Measurements from ENCODE around the gene CLEC1A. TPM values are rescaled to one million over a fixed set of nuclear protein-coding genes. Genes with fewer than 3 reads are reported as not detected.

The CLEC1A gene
- total and polyA plus RNA-seq, 2 donors (not counting 3 experiments of a cell fraction or from before 2014, with no cell fraction given), result 22.0 to 24.2 TPM

DNA sequence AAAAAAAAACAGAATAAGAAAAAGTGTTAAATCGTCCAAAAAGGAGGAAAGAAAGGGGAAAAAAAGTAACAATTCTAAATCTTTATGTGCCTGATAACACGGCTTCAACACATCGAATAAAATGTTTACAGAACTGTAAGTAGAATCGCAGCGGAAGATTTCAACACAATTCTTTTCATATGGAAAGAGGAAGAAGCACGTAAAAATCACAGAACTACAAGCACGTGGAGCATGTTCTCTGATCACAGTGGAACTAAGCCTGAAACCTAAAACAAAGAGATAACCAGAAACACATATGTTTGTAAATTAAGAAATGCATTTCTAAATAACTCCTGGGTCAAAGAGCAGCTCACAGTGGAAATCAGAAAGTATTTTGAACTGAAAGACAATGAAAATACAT is 22.5 kb upstream of the CLEC1A start:
- intact Hi-C loops (cut with micrococcal nuclease) (no loop called here), dilution Hi-C loops (cut with MboI; ENCODE audit: extremely low pct_ligation_motif_present, low sequenced_read_pairs) (no loop called here)
- ChIA-PET CTCF (no interaction called here), POLR2A (no interaction called here)
- Histone ChIP-seq H3K27ac (ENCODE audit: insufficient read depth, low read depth, low read length) (no peak overlapping the region), H3K36me3 (ENCODE audit: control insufficient read depth in 2 of 2, extremely low read depth in 1 of 2, insufficient read depth in 2 of 2, low read length in 2 of 2) (no peaks in the 10 kb centered on the region), H2AFZ (ENCODE audit: low read depth, low read length) (no peak overlapping the region), H3K4me3 (replicated peaks in 1 of 3; ENCODE audit: insufficient read depth in 1 of 3, low read depth in 1 of 3, low read length in 3 of 3) (no peak overlapping the region), H4K20me1 (replicated peaks; ENCODE audit: control insufficient read depth, extremely low read depth, insufficient read depth, low read length) (no peaks in the 10 kb centered on the region), H3K4me2 (ENCODE audit: insufficient read depth, low read length) (no peak overlapping the region), H3K9me3 (replicated peaks; ENCODE audit: control insufficient read depth, insufficient read depth, low read length) (no peaks in the 10 kb centered on the region), H3K9ac (replicated peaks; ENCODE audit: extremely low read depth, insufficient read depth, low read length) (no peak overlapping the region), H3K27me3 (ENCODE audit: control insufficient read depth in 2 of 2, insufficient read depth in 2 of 2, low read length in 2 of 2) (no peaks in the 10 kb centered on the region), H3K4me1 (ENCODE audit: control insufficient read depth, extremely low read depth, insufficient read depth, low read length) (no peaks in the 10 kb centered on the region), H3K9me1 (replicated peaks; ENCODE audit: control insufficient read depth, extremely low read depth, insufficient read depth, low read length) (no peaks in the 10 kb centered on the region), H3K79me2 (ENCODE audit: control insufficient read depth, insufficient read depth, low read length) (no peaks in the 10 kb centered on the region)
- TF ChIP-seq POLR2A (IDR thresholded peaks at IDR 0.05; ENCODE audit: low read depth, low read length) (no peak), JUN (IDR thresholded peaks at IDR 0.05; ENCODE audit: borderline replicate concordance, insufficient read depth, insufficient read length, low read depth) (no peak)
- DNase-seq (ENCODE audit: low read depth, low spot score) (no peak), FAIRE-seq (no peak)
- BruUV-seq (replicated peaks), result no TSS peak

- BruUV-seq (replicated peaks), result no TSS peak
- no peaks in the 10 kb centered on the region for H3K27me3 ChIP-seq (ENCODE audit: control insufficient read depth in 2 of 2, insufficient read depth in 2 of 2, low read length in 2 of 2)
- H3K79me2 ChIP-seq (ENCODE audit: control insufficient read depth, insufficient read depth, low read length), result no peaks in the 10 kb centered on the region
- intact Hi-C loops (cut with micrococcal nuclease) (no loop called here), dilution Hi-C loops (cut with MboI; ENCODE audit: extremely low pct_ligation_motif_present, low sequenced_read_pairs) (no loop called here)
- H3K4me1 ChIP-seq (ENCODE audit: control insufficient read depth, extremely low read depth, insufficient read depth, low read length), result no peaks in the 10 kb centered on the region
- ChIA-PET CTCF (no interaction called here), POLR2A (no interaction called here)
- H3K27ac ChIP-seq (ENCODE audit: insufficient read depth, low read depth, low read length), result no peak overlapping the region
- no peak overlapping the region for H3K4me2 ChIP-seq (ENCODE audit: insufficient read depth, low read length)
- H4K20me1 ChIP-seq (replicated peaks; ENCODE audit: control insufficient read depth, extremely low read depth, insufficient read depth, low read length), result no peaks in the 10 kb centered on the region
- H3K9me1 ChIP-seq (replicated peaks; ENCODE audit: control insufficient read depth, extremely low read depth, insufficient read depth, low read length), result no peaks in the 10 kb centered on the region
- no peak for DNase-seq (ENCODE audit: low read depth, low spot score)
- H2AFZ ChIP-seq (ENCODE audit: low read depth, low read length), result no peak overlapping the region
- no peak for FAIRE-seq
- H3K36me3 ChIP-seq (ENCODE audit: control insufficient read depth in 2 of 2, extremely low read depth in 1 of 2, insufficient read depth in 2 of 2, low read length in 2 of 2), result no peaks in the 10 kb centered on the region
- no peak overlapping the region for H3K4me3 ChIP-seq (replicated peaks in 1 of 3; ENCODE audit: insufficient read depth in 1 of 3, low read depth in 1 of 3, low read length in 3 of 3)
- no peaks in the 10 kb centered on the region for H3K9me3 ChIP-seq (replicated peaks; ENCODE audit: control insufficient read depth, insufficient read depth, low read length)
- no peak for TF ChIP-seq JUN (IDR thresholded peaks at IDR 0.05; ENCODE audit: borderline replicate concordance, insufficient read depth, insufficient read length, low read depth)
- no peak for TF ChIP-seq FOS (IDR thresholded peaks at IDR 0.05; ENCODE audit: borderline replicate concordance, insufficient read depth, low read length)
- TF ChIP-seq GATA2 (IDR thresholded peaks at IDR 0.05; ENCODE audit: insufficient read depth, insufficient read length, low read depth, low read length), result no peak
- no peak for TF ChIP-seq EZH2 (IDR thresholded peaks at IDR 0.05; ENCODE audit: borderline replicate concordance, low read depth, low read length, severe bottlenecking)
- TF ChIP-seq, protein P1, sequence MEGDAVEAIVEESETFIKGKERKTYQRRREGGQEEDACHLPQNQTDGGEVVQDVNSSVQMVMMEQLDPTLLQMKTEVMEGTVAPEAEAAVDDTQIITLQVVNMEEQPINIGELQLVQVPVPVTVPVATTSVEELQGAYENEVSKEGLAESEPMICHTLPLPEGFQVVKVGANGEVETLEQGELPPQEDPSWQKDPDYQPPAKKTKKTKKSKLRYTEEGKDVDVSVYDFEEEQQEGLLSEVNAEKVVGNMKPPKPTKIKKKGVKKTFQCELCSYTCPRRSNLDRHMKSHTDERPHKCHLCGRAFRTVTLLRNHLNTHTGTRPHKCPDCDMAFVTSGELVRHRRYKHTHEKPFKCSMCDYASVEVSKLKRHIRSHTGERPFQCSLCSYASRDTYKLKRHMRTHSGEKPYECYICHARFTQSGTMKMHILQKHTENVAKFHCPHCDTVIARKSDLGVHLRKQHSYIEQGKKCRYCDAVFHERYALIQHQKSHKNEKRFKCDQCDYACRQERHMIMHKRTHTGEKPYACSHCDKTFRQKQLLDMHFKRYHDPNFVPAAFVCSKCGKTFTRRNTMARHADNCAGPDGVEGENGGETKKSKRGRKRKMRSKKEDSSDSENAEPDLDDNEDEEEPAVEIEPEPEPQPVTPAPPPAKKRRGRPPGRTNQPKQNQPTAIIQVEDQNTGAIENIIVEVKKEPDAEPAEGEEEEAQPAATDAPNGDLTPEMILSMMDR (IDR thresholded peaks at IDR 0.05; ENCODE audit: extremely low read depth in 1 of 2, insufficient read depth in 1 of 2, low read depth in 1 of 2, low read length in 2 of 2), result no peak
- no peak for TF ChIP-seq MYC (IDR thresholded peaks at IDR 0.05; ENCODE audit: low read depth, low read length)
- no peak for TF ChIP-seq POLR2A (IDR thresholded peaks at IDR 0.05; ENCODE audit: low read depth, low read length)
- TF ChIP-seq MAX (IDR thresholded peaks at IDR 0.05; ENCODE audit: insufficient read depth, insufficient read length), result no peak
- TF ChIP-seq POLR2AphosphoS5 (IDR thresholded peaks at IDR 0.05; ENCODE audit: insufficient read depth, low read depth, low read length), result no peak
- no peak overlapping the region for H3K9ac ChIP-seq (replicated peaks; ENCODE audit: extremely low read depth, insufficient read depth, low read length)
These were observed 20.3 kb upstream of the CLEC1A start for GRCh38 chr12:10119066-10119465.

Data from endothelial cell of umbilical vein (primary cell).